GM19035 (cell line): ENCODE results near the gene ZNF775.
"Not testable (repeated sequence)": the region's sequence is repeated elsewhere in the genome, so short reads cannot be mapped to it uniquely, and the experiment has no call there.

Experiments used
- ATAC-seq: cut with Tn5 transposase; IDR thresholded peaks from one replicate; pipeline ENCODE4 v1.9.1; 2021; ENCODE audit not compliant: unreplicated experiment

Gene ZNF775

DNA sequence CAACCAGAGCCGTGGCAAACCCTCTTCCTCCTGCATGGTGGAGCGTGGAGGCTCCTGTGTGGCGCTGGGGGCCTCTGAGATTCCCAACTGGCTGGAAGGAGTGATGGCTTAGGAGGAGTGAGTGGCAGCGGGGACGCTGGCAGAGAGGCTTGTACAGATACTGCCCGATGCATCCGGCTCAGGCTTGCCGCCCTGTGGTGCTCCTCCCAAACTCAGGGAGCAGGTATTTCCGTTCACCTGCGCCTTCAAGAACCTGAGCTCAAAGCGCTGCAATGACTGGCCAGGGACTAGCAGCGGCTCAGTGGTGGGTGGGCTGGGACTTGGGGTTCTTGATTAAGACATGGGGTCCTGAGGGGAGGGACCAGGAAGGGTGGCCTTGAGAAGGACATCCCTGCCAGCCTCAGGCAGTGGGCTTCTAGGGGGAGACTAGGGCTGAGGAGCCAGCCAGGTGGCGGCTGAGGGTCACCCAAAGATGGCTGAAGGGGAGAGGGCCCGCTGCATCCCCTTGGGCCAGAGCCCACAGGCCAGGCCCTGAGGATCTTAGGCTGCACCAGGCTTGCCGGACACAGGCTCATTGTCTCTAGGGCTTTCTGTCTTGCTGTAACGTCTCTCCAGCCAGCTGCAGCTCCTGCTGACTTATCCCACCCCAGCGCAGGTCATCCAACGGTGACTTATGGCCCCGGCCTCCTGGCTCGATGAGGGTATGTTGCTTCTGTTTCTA, 3.2 kb downstream of the ZNF775 start:
- ATAC-seq, result no peak

DNA sequence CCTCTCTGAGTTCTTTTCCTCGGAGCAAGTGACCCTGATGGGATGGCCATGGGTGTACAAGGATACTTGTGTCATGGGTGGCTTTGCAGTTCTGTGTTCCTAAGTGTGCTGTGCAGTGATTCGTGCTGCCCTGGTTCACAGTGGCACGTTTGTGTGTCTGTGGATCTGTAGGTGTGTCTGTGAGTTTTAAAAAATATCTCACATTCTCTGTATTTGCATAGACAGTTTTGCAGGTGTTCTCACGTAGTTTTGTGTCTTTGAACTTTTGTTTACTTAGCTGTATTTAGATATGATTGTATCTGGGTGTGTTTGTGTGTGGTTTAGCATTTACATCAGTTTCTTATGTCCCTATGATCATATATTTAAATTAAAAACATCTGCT, 3.7 kb downstream of the ZNF775 start:
- ATAC-seq, result no peak

DNA sequence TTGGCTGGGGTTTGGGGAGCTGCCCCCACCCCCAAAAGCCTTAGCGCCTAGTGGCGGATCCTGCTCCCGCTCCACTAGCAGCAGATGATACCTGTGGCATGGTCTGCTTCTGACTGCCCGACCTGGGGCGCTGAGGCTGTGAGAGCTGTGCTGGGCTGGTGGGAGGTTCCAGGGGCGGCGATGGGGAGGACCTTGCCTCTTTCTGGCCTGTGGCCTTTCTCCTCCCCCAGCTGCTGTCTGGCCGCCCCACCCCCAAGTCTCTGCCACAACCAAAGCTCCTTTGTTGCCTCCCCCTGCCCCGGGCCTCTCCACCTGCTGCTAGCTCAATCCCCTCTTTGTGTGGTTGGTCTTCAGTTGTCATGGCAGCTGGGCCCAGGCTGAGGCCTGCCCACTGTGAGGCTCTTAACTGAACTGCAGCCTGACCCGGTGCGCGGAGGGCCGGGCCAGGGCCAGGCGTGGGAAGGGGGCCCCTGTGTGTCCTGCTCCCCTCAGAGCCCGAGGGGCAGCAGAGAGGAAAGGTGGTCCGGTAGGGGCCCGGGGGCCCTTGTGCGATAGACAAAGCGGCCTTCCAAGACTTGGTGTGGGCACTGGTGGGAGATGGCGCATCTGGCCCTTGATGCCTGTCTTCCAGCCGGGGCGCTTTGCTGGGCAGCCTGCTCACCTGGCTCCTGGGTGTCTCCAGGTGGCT, 4.7 kb downstream of the ZNF775 start:
- ATAC-seq, result no peak

DNA sequence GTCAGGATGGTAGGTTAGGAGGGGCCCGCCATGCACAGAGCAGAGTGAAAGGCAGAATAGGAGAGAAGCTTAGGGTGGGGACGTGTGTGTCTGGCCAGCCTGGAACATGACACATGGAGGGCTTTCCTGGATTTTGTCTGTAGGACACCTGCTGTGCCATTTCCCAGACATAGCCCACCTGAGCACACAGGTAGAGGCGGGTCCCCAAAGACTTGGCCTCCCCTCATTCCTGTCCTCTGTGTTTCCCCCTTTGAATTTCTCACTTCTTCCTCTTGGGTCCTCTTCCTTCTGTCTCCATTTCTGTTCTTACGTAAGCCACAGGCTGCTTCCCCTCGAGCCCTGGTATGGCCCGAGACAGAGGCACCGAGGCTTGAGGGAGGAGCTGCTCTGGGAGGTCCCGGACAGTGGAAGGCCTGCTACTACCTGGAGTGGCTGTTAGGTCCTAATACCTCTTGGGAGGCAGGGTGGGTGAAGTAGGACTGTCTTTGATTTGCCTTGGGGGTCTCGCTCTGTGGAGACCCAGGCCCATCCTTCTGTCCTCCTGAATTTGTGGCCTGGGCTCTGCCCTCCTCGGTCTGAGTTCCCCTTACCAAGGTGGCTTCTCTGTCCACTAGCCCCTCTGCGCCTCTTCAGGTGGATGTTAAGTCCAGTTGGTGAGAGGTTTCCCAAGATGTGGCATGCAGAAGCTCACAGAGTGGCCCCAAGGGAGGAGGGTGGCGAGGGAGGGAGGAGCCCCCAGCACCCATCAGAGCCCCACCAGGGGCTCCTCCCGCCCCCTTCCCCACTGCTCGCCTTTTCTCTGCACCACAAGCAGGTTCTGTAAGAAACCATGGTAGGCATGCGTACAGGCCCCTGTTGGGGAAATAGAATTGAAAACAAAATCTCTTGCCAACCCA, 5.5 kb downstream of the ZNF775 start:
- no peak for ATAC-seq

DNA sequence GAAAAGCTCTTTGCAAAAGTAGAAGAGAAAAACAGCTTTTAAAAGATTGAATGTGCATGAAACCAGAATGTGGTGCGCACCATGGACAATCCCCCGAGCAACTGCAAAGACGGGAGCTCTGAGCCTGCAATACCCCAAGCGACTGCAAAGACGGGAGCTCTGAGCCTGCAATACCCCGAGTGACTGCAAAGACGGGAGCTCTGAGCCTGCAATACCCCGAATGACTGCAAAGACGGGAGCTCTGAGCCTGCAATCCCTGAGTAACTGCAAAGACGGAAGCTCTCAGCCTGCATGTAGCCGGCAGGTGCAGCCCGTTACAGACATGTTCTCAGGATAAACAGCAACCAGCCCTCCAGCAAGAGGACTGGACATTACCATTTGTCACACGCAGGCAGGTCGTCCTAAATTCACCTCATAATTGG, 6.2 kb downstream of the ZNF775 start:
- ATAC-seq, result no peak

DNA sequence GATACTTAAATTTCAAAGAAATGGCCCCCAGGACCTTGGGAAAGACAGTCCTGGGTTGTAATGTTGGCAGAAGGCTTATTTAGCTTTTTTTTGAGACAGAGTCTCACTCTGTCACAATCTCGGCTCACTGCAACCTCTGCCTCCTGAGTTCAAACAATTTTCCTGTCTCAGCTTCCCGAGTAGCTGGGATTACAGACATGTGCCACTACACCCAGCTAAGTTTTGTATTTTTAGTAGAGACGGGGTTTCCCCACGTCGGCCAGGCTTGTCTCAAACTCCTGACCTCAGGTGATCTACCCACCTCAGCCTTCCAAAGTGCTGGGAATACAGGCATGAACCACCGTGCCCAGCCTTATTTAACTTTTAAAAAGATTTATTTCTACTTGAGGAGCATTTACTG, 6.8 kb downstream of the ZNF775 start:
- ATAC-seq, result not testable (repeated sequence)

DNA sequence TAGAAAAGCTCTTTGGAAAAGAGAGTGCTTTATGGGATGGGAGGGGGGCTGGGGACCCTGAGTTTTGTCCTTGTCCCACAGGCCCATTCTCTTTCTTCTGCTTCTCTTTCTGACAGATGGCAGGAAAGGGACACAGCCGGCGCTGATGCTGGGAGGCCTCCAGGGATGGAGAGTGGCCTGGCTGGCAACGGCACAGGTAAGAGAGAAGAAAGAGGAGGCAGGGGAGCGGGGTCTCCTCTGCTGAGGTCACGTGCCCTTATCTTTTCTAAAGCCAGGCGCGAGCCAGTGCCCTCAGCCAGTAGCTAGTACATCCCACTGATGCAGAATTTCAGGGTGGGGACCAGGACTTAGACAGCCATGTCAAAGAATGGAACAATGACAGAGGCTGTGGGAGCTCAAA, 9.2 kb downstream of the ZNF775 start:
- no peak for ATAC-seq

DNA sequence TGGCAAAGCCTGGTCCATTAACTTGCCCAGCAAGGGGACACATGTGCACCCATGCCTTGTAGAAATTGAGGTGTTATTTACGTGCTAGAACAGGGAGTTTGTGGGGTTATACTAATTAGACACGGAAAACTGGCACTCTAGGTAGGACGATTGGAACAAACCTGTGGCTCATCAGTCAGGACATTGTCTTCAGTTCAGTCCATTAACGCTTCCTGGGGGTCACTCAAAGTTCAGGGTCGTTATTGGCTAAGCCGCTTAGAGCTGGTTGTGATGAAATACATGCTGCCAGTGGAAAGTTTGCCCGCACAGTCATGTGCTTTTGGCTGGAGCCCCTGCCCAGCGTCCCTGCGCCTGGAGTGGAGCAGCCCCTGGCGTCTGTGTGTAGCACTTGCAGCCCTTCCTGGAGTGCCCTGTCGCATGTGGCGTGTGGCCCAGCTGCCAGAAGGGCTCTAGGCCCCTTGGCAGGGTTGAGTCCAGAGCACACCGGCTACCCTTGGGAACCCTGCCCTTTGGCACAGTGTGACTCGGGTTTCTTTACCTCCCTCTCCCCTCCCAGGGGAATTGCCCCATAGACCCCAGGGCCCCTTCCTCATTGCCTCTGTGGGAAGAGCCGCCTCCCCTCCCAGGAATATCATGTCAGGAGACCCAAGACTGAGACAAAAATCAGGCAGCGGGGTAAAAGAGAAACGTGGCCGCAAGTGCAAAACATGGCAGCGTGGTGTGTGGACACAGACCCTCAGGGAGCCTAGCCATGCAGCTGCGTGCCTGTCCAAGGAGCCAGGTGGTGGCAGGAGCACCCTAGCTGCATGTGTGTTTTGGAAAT, 9.8 kb downstream of the ZNF775 start:
- no peak for ATAC-seq

DNA sequence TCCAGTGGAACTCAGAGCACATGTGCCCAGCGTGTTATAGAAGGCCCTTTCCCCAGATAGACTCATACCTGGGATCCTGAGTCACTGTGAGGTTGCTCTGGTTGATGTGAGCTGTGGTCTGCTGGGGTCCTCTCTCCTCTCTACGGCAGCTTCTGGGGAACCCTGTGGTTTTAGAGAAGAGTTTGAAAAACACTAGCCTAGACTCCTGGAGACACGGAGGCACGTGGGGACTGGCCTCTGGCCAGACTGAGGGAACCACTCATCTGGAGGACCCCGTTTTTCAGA, 10.3 kb downstream of the ZNF775 start:
- no peak for ATAC-seq

DNA sequence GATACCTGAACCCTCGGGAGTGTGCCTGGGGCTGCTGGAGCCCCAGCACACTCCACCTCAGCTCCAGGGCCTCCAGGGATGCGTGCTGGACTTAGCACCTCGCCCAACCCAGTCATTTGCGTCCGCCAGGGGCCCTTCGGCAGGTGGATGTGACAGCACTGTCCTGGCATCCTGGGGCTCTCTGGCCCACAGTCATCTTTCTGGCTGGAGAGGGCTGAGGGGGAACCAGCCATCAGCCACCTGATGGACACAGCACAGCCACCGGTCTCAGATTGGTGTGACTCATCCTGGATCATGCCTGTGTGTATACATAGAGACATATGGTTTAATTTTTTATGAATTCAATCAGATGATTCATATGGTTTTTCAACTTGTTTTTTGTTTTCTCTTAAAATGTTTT, 11.1 kb downstream of the ZNF775 start:
- ATAC-seq, result no peak

DNA sequence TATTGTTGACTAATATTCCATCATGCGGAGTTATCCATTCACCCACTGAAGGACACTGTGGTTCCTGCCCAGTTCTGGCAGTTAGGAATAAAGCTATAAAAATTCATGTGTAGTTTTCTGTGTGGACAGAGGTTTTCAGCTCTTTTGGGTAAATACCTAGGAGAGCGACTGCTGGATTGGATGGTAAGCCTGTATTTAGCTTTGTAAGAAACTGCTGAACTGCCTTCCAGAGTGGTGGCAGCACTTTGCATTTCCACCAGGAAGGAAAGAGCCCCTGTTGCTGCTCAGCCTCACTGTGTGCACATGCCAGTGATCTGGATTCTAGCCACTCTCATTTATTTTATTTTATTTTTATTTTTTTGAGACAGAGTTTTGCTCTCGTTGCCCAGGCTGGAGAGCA, 14.2 kb downstream of the ZNF775 start:
- ATAC-seq, result no peak

DNA sequence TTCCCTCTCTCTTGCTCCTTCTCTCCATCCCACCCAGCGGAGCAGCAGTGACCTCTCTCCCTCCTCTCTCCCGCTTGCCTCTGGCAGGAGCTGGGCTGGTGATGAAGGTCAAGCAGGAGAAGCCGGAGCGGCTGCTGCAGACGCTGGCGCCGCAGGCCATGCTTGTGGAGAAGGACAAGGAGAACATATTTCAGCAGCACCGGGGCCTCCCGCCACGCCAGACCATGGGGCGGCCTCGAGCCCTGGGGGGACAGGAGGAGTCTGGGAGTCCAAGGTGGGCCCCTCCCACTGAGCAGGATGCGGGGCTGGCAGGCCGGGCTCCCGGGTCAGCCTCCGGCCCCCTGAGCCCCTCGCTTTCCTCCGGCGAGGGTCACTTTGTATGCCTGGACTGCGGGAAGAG, 17.3 kb downstream of the ZNF775 start:
- ATAC-seq, result no peak

DNA sequence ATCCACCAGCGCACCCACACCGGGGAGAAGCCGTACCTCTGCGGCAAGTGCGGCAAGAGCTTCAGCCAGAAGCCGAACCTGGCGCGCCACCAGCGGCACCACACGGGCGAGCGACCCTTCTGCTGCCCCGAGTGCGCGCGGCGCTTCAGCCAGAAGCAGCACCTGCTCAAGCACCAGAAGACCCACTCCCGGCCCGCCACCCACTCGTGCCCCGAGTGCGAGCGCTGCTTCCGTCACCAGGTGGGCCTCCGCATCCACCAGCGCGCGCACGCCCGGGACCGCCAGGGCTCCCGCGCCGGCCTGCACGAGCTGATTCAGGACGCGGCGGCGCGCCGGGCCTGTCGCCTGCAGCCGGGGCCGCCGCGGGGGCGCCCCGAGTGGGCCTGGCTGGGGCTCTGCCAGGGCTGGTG, 17.7 kb downstream of the ZNF775 start:
- ATAC-seq, result no peak

DNA sequence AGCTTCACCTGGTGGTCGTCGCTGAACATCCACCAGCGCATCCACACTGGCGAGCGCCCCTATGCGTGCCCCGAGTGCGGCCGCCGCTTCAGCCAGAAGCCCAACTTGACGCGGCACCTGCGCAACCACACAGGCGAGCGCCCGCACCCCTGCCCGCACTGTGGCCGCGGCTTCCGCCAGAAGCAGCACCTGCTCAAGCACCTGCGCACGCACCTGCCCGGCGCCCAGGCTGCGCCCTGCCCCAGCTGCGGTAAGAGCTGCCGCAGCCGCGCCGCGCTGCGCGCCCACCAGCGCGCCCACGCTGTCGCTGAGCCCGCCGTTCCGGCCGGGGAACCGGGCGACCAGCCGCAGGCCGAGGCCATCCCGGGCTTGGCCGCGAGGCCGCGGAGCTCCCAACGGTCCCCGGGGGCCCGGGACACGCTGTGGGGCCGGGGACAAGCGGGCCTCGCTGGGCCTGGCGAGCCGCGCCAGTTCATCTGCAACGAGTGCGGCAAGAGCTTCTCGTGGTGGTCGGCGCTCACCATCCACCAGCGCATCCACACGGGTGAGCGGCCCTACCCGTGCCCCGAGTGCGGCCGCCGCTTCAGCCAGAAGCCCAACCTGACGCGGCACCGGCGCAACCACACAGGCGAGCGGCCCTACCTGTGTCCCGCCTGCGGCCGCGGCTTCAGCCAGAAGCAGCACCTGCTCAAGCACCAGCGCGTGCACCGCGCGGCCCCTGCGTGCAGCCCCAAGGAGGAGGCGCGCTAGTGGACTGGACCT, 18.4 kb downstream of the ZNF775 start:
- ATAC-seq, result no peak

DNA sequence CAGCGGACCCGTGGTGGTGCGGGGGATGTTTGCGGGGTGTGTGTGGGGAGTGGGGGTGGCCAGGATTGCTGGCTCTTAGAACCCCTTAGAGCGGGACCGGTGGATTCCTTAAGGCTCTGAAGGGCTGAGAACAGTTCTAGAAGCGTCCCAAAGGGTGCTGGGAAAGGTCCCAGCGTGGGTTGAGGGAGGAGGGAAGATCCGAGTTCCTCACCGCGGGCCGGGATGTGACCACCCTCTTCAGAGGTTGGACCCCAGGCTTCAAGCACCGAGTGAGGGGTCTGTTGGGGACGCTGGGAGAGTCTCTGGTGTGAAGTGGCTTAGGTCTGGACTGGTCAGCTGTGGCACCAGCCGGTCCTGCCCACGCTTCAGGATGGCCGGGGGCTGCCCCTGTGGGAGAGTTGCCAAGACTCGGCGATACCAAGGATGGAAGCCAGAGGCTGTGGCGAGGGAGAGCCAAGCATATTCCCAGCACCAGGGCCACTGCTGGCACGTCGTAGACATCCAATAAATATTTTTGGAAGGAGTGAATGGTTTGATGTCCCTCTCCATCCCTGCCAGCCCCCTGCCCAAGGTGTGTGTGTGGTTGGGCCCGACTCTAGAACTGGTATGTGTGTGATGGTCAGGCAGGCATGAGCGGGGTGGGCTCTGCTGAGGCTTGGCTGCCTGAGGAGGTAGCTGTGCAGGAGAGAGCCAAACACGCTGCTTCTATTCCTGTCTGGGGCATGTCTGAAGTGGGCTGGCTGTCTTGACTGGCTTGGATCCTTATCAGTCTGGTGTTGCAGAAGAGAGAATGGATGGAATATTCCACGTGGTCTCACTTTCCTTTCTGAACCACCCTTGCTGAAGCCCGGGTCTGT, 19.2 kb downstream of the ZNF775 start:
- ATAC-seq, result no peak

DNA sequence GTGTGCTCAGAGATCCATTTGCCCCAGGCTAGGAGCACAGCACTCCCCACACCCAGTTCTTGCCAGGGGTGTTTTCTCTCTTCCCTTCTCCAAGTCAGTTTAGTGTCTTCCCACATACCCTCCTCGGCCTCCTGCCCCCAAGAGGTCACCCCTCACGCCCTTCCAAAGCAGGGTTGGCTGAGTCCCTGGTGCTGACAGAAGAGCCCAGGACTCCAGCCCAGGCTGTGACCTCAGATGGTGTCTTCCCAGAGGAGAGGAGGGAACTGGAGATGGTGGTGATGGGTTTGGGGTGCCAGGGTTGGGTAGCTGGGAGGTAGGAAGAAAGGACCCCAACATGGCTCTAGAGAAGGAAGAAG, 19.8 kb downstream of the ZNF775 start:
- no peak for ATAC-seq

DNA sequence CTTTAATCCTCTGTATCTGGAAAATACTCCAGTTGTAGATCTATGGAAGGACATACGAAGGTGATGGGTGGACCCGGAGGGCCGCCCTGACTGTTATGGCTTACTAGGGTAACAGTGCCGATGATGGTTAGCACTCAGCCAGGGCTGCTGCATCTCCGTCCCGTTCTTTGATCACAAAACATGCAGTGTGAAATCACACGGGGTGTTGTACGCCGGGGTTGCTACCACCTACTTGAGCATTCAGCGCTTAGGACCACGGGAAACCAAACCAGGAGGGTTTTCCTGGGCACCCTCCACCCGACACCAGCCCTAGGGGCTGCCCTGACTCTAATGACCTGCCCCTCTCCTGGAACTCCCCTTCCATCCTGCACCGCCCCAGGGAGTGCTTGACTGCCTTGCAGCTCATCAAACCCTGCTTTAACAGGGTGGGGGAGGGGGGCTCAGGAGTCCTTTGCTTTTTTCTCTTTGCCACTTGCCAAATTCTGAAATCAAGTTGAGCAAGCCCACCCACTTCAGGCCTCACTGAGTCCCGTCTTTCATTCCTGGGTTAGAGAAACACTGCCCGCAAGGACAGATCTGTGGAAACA, 20.4 kb downstream of the ZNF775 start:
- ATAC-seq, result no peak

DNA sequence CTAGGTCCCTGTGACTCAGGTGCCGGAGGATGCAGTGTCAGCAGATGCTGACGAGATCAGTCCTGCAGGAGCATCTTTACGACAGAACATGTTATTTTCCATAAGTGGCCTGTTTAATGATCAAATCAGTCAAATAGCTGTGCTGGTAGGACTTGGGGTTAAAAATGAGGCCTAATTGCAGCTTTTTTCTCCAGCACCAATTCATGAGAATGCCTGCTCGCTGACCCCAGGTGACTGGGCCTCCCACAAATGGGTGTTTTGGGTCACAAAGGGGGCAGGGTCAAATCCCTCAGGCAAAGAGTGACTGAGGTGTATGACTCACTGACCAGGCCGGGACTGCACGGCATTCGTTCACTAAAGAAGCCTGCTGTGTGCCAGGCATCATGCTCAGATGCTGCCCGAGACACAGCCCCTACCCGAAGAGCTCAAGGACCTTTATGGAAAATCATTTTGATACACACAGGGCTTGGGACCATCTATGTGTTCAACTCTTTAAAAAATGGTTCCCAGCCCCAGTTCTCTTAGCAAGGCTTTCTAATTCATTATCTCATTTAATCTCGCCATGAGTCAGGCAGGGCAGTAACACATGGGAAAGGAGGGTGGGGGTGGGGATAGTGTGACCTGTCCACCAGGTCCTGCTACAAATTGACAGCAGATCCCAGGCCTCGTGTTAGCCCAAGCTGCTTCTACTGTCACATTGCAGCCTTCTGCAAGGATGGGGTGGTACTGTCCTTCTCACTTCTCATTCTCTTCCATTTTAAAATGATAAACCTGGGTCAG, 21.1 kb downstream of the ZNF775 start:
- no peak for ATAC-seq
